GM12865 (cell line): ENCODE data around the gene MST1.
"Not testable (repeated sequence)": the region's sequence is repeated elsewhere in the genome, so short reads cannot be mapped to it uniquely, and the experiment has no call there.

ENCODE experiments used
- DNase-seq: peaks from one replicate; pipeline ENCODE4 v3.0.0; 2010; ENCODE audit warnings: low read depth
- H3K4me3 ChIP-seq: 2 replicates; pipeline ENCODE4 v1.5.1; 2011; ENCODE audit warnings: mild to moderate bottlenecking, low read depth, low read length, control low read depth
- CTCF ChIP-seq: IDR thresholded peaks from 2 replicates; pipeline ENCODE4 v1.5.1; 2011; ENCODE audit warnings: low read length, control low read depth, low read depth, inconsistent platforms; ENCODE audit not compliant: insufficient read depth; ENCODE audit errors: missing control alignments

Gene MST1

GRCh38 chr3:49686769-49687423 is 2.4 kb downstream of the MST1 start:
- H3K4me3 ChIP-seq, DNase-seq: not testable (repeated sequence)

- H3K4me3 ChIP-seq, DNase-seq: not testable (repeated sequence)
Observed at GRCh38 chr3:49686346-49686745, 2.9 kb downstream of the MST1 start.

GRCh38 chr3:49685846-49686245 is 3.4 kb downstream of the MST1 start:
- not testable (repeated sequence) for DNase-seq, H3K4me3 ChIP-seq

GRCh38 chr3:49685103-49685502 is 4.2 kb downstream of the MST1 start:
- H3K4me3 ChIP-seq, DNase-seq: not testable (repeated sequence)

GRCh38 chr3:49684453-49684852 is 4.8 kb downstream of the MST1 start:
- DNase-seq, H3K4me3 ChIP-seq: not testable (repeated sequence)

- no peak for DNase-seq
- TF ChIP-seq CTCF, result no peak
- no peak overlapping the region for H3K4me3 ChIP-seq
Observed at GRCh38 chr3:49683162-49683561, 6.1 kb downstream of the MST1 start.

- H3K4me3 ChIP-seq, result no peak overlapping the region
- DNase-seq, result no peak
- no peak for TF ChIP-seq CTCF
Observed at GRCh38 chr3:49681543-49681942, 7.7 kb downstream of the MST1 start.

GRCh38 chr3:49681232-49681522 is 8.1 kb downstream of the MST1 start:
- no peak for TF ChIP-seq CTCF
- no peak overlapping the region for H3K4me3 ChIP-seq
- DNase-seq, result no peak

- H3K4me3 ChIP-seq, result no peak overlapping the region
- DNase-seq, result no peak
- no peak for TF ChIP-seq CTCF
Observed at GRCh38 chr3:49680493-49681231, 8.6 kb downstream of the MST1 start.

- no peak for DNase-seq
- no peak for TF ChIP-seq CTCF
- H3K4me3 ChIP-seq, result no peak overlapping the region
Observed at GRCh38 chr3:49675912-49676311, 13.4 kb downstream of the MST1 start.
